ENCODE results near the gene MAP2K7. TPM values are rescaled to one million over a fixed set of nuclear protein-coding genes. Genes with fewer than 3 reads are reported as not detected.

Gene MAP2K7
- total RNA-seq, 2 donors from 2014 or later: 104 to 107 TPM

DNA sequence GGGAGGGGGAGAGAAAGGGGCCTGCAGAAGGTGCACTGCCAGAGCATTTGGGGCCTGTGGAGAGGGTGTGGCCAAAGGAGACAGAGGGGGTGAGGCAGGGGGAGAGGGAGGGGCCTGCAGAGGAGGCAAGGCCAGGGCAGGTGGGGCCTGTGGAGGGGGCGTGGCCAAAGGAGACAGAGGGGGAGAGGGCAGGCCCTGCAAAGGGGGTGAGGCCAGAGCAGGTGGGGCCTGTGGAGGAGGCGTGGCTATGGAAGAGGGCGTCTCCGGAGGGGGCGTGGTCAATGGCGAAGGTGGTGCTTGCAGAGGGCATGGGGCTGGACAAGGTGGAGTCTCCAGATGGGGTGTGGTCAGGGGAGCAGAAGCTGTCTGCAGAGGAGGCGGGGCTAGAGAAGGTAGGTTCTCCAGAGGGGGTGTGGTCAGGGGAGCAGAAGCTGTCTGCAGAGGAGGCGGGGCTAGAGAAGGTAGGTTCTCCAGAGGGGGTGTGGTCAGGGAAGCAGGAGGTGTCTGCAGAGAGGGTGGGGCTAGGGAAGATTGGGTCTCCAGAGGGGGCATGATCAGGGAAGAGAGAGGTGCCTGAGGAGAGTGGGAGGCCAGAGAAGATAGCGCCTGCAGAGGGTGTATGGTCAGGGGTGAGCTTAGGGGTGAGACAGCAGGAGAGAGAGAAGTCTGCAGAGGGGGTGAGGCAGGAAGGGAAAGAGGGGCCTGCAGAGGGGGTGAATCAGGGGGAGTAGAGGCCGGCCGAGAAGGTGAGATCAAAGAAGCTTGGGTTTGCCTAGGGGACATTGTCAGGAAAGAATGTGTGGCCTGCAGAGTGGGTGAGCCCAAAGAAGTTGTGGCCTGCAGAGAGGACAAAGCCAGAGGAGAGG, 32.9 kb upstream of the MAP2K7 start:
- Mint-ChIP-seq H3K27ac (no peak overlapping the region), H3K4me1 (peaks cover 31% of the 10 kb centered on the region), H3K36me3 (ENCODE audit: low read depth) (no peaks in the 10 kb centered on the region), H3K4me3 (peak overlapping the region; percentile 73), H3K27me3 (peaks cover 19% of the 10 kb centered on the region)
- no peak for ATAC-seq
- no peaks in the 10 kb centered on the region for H3K9me3 ChIP-seq (ENCODE audit: control insufficient read depth, low read length, poor library complexity, severe bottlenecking)
- DNase-seq: peak in 1 of 3 donors; percentile 53

DNA sequence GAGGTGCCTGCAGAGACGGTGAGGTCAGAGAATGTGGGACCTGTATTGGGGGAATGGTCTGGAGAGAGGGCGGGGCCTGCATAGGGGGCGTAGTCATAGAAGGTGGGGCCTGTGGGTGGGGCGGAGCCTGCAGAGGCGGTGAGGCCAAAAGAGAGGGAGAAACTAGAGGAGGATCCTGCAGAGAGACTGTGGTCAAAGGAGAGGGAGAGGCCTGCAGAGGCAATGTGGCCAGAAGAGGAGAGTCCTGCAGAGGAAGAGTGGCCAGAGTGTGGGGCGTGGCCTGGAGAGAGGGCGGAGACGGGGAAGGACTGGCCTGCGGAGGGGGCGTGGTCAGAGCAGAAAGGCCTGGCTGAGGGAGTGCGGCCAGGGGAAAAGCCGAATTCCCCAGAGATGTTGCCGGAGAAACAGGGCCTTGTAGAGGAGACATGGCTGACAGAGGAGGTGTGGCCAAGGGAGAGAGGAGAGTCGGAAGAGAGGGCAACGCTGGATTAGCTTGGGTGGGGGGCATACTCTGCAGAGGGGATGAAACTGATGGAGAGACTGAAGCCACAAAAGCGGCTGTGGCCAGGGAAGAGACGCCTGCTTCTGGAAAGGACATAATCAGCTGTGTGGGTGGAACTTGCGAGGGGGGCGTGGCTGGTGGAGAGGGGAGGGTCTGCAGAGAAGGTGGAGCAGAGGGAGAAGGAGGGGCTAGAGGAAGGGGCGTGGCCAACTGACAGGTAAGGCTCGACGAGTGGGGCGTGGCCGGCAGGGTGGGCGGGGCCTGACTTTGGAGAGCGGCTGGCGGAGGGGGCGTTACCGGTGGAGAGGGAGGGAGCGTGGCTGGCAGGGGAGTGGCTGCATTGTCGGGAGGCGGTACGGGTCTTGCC, 32.0 kb upstream of the MAP2K7 start:
- H3K27me3 Mint-ChIP-seq: peaks cover 19% of the 10 kb centered on the region
- no peaks in the 10 kb centered on the region for H3K36me3 Mint-ChIP-seq (ENCODE audit: low read depth)
- H3K27ac Mint-ChIP-seq: no peak overlapping the region
- H3K9me3 ChIP-seq (ENCODE audit: control insufficient read depth, low read length, poor library complexity, severe bottlenecking): no peaks in the 10 kb centered on the region
- ATAC-seq: peak; percentile 22
- DNase-seq: peak; percentile 79 to 85 (median 84)
- peaks cover 33% of the 10 kb centered on the region for H3K4me1 Mint-ChIP-seq
- peak overlapping the region; percentile 72 for H3K4me3 Mint-ChIP-seq

DNA sequence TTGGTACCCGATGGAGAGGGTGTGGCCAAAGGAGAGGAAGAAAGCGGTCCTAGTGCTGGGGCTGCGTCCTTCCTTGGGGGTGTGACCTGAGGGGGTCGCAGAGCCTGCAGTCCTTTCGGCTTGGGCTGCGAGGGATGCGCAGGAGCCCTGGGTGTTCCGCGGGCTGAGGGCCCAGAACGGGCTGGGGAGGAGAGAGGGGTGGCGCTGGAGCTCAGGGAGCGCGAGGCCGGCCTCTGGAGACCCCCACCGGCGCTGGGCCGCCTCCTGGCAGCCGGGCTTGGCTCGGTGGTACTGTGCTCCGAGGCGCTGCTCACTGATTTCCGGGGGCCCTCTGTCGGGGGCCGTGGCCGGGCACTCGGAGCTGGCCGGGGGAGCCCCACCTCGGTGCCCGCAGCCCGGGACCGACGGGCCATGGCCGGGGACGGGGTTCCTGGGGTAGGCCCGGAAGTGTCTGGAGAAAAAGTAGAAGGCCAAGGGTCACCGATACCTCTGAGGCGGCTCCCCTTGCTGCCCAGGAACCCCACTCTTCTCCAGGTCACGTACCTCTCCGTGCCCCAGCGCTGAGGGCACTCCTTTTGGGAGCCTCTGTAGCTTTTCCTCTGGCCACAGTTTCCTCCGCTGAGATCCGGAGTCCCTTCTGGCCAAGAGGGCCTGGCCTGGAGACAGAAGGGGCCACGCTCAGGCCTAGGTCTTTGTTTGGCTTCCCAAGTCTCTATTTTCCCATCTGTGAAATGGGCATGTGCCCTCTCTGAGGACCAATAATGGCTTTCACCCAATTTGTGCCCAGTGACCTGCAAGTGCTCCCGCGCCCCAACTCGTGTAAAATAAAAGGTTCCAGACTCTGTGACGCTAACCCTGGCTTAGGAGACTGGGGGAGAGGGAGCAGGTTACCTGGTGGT, 31.1 kb upstream of the MAP2K7 start:
- ATAC-seq (no peak), DNase-seq (no peak)
- H3K9me3 ChIP-seq (ENCODE audit: control insufficient read depth, low read length, poor library complexity, severe bottlenecking): no peaks in the 10 kb centered on the region
- Mint-ChIP-seq H3K27me3 (peaks cover 19% of the 10 kb centered on the region), H3K4me1 (peaks cover 33% of the 10 kb centered on the region), H3K4me3 (peak overlapping the region; percentile 72), H3K36me3 (ENCODE audit: low read depth) (no peaks in the 10 kb centered on the region), H3K27ac (no peak overlapping the region)

DNA sequence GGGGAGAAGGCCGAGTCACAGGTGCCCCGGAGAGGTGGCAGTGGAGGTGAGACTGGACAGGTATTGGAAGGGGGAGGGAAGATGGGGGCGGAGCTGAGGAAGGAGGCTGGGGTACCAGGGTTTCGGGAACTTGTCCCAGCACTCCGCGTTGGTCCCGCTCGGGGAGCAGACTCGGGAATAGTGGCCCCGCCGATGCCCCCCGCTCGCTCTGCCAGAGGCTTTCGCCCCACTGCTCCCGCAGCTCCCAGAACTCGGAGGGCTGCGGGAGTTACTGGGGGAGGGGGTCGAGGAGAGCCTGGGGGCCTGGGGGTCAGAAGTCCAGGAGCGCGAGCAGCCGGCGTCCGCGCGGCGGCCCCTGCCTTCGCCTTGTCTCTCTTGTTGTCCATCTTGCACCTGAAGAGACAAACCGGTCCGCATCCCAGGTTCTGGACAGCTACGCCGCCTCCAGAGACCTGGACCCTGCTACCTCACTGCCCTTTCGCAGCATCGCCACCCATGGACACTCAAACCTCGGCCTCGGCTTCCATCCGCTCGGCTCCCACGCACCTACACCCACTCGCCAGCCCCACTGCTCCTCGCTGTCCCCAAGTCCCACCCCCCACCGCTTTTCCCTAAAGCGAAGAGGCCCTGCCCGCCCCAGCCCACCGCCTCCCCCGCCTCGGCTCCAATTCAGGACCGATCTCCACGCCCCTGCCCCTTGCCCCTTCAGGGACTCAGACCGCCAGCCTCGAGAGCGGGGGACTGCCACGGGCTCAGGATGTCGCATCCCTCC, 30.2 kb upstream of the MAP2K7 start:
- no peaks in the 10 kb centered on the region for H3K9me3 ChIP-seq (ENCODE audit: control insufficient read depth, low read length, poor library complexity, severe bottlenecking)
- H3K4me3 Mint-ChIP-seq: peak overlapping the region; percentile 80
- ATAC-seq: no peak
- H3K4me1 Mint-ChIP-seq: peaks cover 29% of the 10 kb centered on the region
- DNase-seq: no peak
- H3K27ac Mint-ChIP-seq: no peak overlapping the region
- no peaks in the 10 kb centered on the region for H3K36me3 Mint-ChIP-seq (ENCODE audit: low read depth)
- H3K27me3 Mint-ChIP-seq: peaks cover 19% of the 10 kb centered on the region

DNA sequence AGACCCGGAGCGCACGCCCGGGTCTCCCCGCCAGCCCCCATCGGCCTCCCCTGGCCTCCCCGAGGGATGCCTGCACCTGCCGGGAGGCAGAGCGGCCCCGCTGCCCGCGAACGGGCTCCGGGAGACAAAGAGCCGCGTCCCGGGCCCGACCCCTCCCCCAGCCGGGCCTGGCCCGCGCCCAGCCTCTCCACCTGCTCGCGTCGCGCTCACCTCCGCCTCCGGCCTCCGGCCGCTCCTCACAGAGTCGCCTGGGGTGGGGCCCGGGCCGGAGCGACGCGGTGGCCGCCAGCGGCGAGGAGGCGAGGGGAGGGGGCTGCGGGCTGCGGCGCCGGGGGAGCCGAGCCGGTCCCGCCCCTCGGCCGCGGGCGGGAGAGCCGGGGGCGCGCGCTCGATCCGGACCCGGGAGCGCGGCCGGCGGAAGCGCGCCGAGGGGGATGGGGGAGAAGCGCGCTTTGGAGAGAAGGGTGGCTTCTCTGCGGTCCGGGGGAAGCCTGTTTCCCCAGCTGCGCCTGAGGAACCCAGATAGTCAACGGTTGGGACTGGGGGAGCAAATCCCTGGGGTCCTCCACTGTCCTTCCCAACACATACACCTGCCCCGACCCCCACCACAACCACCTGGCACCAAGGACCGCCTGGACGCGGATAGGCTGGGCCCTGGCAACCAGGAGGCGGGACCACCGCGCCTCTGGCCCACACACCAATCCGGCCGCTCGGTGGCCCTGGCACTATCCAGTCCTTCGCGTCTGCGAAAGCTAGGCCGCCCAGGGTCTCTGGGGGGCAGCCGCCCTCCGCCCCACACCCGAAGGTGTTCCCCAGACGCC, 29.4 kb upstream of the MAP2K7 start, which contains the start of gene PRR36:
TSS of gene PRR36 (minus strand) at position 315 of the 821 bp plus-strand sequence. CDS start 701 bp downstream, outside the sequence.
- peak within 1 kb of the TSS; percentile 80 for H3K4me3 Mint-ChIP-seq
- no peaks in the 10 kb centered on the region for H3K9me3 ChIP-seq (ENCODE audit: control insufficient read depth, low read length, poor library complexity, severe bottlenecking)
- H3K4me1 Mint-ChIP-seq: peaks cover 25% of the 10 kb centered on the region
- no peak within 1 kb of the TSS for H3K27ac Mint-ChIP-seq
- H3K36me3 Mint-ChIP-seq (ENCODE audit: low read depth): no peaks in the 10 kb centered on the region
- H3K27me3 Mint-ChIP-seq: peaks cover 19% of the 10 kb centered on the region
- DNase-seq: no peak
- no peak for ATAC-seq

DNA sequence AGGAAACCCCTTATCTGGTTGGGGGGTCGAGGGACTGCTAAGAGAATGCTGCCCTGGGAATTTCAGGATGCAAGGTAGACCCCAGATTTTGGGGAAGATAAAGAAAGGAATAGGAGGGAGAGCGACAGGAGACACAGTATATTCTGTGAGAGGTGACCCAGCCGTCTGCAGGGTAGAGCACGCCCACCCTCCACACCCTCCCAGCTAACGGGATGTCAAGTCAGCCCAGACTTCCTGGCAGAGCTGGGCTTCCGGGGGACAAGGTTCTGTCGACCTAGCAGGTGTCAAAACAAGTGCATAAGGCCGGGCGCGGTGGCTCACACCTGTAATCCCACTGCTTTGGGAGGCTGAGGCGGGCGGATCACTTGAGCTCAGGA, 28.8 kb upstream of the MAP2K7 start:
- Mint-ChIP-seq H3K27ac (no peak overlapping the region), H3K4me1 (peaks cover 24% of the 10 kb centered on the region), H3K4me3 (no peak overlapping the region), H3K27me3 (peaks cover 19% of the 10 kb centered on the region), H3K36me3 (ENCODE audit: low read depth) (no peaks in the 10 kb centered on the region)
- no peak for ATAC-seq
- no peak for DNase-seq
- H3K9me3 ChIP-seq (ENCODE audit: control insufficient read depth, low read length, poor library complexity, severe bottlenecking): no peaks in the 10 kb centered on the region

DNA sequence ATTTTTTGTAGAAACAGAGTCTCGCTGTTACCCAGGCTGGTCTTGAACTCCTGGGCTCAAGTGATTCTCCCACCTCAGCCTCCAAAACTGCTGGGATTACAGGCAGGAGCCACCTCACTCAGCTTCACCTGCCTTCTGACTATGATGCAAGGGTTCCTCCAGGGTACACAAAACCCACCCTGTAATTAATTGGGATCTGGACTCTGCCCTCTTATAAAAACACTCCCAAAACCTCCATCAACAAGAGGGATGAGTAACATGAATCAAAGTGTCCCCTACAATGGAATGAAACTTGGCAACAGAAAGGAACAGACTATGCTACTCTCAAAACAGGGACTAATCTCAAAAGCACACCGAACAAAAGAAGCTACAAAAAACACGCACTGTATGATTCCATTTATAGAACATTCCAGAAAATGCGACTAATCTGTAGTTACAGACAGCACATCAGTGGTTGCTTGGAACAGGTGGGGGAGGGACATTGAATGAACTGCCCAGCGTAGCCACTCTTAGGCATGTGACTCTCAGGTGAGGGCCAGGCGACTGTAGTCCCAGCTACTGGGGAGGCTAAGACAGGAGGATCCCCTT, 26.3 kb upstream of the MAP2K7 start:
- no peaks in the 10 kb centered on the region for H3K36me3 Mint-ChIP-seq (ENCODE audit: low read depth)
- H3K9me3 ChIP-seq (ENCODE audit: control insufficient read depth, low read length, poor library complexity, severe bottlenecking): no peaks in the 10 kb centered on the region
- H3K27ac Mint-ChIP-seq: no peak overlapping the region
- DNase-seq: no peak
- peaks cover 10% of the 10 kb centered on the region for H3K27me3 Mint-ChIP-seq
- no peak overlapping the region for H3K4me3 Mint-ChIP-seq
- peaks cover 6% of the 10 kb centered on the region for H3K4me1 Mint-ChIP-seq
- no peak for ATAC-seq

DNA sequence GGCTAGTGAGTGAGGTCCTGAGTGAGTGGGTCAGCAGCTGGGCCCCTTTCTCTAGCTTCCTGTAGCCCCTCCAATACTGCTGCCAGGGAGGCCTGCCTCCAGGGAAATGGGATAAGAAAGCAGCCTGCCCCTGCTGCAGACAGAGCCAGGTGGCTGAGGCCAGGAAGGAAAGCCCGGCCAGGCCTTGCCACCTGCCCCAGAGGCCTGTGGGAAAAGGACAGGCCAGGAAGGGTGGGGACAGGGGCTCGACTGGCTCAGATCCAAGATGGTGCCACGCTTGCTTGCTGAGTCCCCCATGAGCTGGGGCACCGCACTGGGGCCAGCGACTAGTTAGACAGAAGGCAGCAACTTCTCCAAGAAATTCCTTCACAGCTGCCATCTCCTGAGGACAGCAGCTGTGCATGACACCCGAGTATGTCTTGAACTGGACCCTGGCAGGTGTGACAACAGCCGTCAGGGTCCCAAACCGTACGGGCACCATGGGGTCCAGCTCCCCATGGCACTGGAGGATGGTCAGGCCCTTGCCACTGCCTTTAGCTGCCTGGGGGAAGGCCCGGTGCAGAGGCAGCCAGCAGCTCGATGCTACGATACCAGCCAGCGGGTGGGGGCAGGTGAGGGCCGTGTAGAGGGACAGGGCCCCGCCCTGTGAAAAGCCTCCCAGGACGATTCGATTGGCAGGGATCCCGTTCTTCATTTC, 24.4 kb upstream of the MAP2K7 start:
- H3K27me3 Mint-ChIP-seq: peaks cover 5% of the 10 kb centered on the region
- H3K27ac Mint-ChIP-seq: no peak overlapping the region
- H3K4me3 Mint-ChIP-seq: no peak overlapping the region
- DNase-seq (no peak), ATAC-seq (no peak)
- H3K36me3 Mint-ChIP-seq (ENCODE audit: low read depth): no peaks in the 10 kb centered on the region
- H3K4me1 Mint-ChIP-seq: peaks cover 8% of the 10 kb centered on the region
- H3K9me3 ChIP-seq (ENCODE audit: control insufficient read depth, low read length, poor library complexity, severe bottlenecking): no peaks in the 10 kb centered on the region

DNA sequence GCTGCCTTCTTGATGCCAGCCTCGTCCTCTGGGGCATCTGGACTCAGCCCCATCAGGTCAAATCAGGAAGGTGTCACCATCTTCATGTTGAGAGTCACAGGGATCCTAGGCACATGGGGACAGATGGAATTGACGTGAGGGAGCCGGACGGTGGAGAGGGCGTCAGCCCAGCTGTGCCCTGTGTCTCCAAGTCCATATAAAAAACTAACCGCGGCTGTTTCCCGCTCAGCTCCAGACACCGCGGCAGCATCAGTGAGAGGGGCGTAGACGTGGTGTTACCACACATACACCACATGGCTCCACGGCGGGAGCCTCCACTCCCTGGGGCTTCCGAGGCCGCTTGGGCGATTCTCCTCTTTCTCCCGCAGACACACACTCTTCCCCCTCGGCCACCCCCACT, 23.8 kb upstream of the MAP2K7 start:
- no peaks in the 10 kb centered on the region for H3K36me3 Mint-ChIP-seq (ENCODE audit: low read depth)
- peaks cover 5% of the 10 kb centered on the region for H3K4me1 Mint-ChIP-seq
- ATAC-seq (no peak), DNase-seq (no peak)
- no peak overlapping the region for H3K4me3 Mint-ChIP-seq
- peaks cover under 1% of the 10 kb centered on the region for H3K27me3 Mint-ChIP-seq
- H3K9me3 ChIP-seq (ENCODE audit: control insufficient read depth, low read length, poor library complexity, severe bottlenecking): no peaks in the 10 kb centered on the region
- H3K27ac Mint-ChIP-seq: no peak overlapping the region

DNA sequence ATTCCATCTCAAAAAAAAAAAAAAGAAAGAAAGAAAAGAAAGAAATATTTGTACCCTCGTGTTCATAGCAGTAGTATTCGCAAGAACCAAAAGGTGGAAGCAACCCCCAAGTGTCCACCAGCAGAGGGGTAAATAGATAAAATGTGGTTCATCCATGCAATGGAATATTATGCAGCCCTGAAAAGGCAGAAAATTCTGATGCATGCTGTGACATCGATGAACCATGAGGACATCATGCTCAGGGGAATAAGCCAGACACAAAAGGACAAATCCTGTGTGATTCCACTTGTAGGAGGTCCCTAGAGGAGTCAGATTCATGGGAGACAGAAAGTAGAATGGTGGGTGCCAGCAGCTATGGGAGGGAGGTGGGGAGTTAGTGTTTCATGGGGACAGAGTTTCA, 21.8 kb upstream of the MAP2K7 start:
- Mint-ChIP-seq H3K27ac (no peak overlapping the region), H3K36me3 (ENCODE audit: low read depth) (no peaks in the 10 kb centered on the region), H3K4me3 (no peak overlapping the region), H3K4me1 (peaks cover 3% of the 10 kb centered on the region), H3K27me3 (no peaks in the 10 kb centered on the region)
- DNase-seq (no peak), ATAC-seq (no peak)
- H3K9me3 ChIP-seq (ENCODE audit: control insufficient read depth, low read length, poor library complexity, severe bottlenecking): no peaks in the 10 kb centered on the region

DNA sequence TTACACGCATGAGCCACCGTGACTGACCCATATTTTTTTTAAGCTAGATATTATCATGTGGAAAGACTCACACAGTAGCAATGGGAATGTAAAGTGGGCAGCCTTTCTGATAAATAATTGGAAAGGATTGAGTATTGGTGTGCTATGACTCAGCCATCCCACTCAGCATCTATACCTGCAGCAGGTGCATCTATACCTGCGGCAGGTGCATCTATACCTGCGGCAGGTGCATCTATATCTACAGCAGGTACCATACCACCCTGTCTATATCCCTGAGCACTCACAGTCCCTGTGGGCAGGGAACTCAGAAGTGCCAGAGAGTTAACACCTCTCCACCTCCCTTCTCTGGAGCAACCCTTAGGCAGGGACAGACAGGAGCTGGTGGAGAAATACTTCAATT, 20.6 kb upstream of the MAP2K7 start:
- ATAC-seq (no peak), DNase-seq (no peak)
- Mint-ChIP-seq H3K4me1 (peaks cover 3% of the 10 kb centered on the region), H3K4me3 (no peak overlapping the region), H3K27me3 (peaks cover 7% of the 10 kb centered on the region), H3K27ac (no peak overlapping the region), H3K36me3 (ENCODE audit: low read depth) (no peaks in the 10 kb centered on the region)
- no peaks in the 10 kb centered on the region for H3K9me3 ChIP-seq (ENCODE audit: control insufficient read depth, low read length, poor library complexity, severe bottlenecking)
